Measurements from ENCODE around the gene RABIF.
"Not testable (repeated sequence)": the region's sequence is repeated elsewhere in the genome, so short reads cannot be mapped to it uniquely, and the experiment has no call there.

Gene RABIF

DNA sequence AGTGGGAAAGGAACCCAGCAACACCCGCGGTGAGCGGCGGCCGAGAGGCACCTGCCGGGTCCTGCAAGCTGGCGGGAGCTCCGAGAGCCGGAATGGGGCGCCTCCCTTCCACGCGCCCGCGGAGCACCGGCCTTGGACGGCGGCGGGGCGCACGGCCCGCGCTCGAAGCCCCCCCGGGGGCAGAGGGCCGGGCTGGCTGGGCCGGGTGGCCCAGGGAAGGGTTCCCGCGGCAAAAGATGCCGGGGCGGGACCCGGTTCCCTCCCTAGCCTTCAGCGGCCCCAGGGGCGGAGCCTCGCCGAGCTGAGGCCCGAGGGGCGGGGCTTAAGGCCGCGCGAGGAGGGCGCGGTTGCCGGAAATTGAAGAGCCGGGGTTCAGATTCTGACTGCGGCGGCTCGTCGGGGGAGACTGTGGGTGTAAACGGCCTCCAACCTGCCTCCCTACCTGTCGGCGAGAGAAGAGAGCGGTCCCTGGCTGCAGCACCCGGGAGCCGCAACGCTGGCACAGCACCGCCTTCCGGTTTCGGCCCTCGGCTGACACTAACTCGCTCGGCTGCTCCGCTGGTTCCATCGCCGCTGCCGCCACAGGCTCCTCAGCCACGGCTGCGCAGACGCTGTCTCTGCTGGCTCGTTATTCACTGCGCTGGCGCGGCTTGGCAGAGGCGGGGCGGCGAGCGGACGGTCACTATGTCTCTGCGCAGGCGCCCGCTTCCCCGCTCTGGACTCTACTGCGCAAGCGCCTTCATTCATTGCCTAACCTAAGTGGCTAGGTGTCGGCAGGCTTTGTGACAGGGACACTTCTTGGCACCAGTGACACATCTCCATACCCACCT, at the start of gene RABIF:
RABIF (minus strand) TSS at position 619 of the 830 bp plus-strand sequence; CDS start at position 568, 51 bp downstream.
- in situ Hi-C loops (cut with HindIII; ENCODE audit: low sequenced_read_pairs), result no loop called here

DNA sequence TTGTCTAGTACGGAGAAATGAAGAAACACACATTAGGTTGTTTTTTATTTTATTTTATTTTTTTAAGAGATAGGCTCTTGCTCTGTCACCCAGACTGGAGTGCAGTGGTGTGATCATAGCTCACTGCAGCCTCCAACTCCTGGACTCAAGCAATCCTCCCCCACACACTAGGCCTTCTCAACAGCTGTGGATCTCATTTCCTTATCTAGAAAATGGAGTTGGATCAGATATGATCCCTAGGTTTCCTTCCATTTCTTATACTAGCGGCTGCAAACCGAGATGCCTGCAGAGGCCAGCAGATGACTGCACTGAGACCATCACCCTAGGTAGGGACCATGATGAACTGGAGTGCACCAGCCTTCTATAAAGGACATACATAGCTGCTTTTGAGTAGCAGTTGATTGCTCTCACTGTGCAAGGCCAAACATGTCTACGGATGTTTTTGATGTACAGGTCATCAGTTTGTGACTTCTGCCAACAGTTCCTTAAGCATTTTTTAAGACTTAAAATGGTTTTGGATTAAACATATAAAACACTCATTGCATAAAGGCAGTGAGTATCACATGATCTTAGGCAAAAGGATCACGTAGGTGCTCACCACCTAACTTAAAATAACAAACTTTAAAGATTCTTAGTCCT, 49.5 kb upstream of the RABIF start:
- in situ Hi-C loops (cut with HindIII; ENCODE audit: low sequenced_read_pairs), result no loop called here

DNA sequence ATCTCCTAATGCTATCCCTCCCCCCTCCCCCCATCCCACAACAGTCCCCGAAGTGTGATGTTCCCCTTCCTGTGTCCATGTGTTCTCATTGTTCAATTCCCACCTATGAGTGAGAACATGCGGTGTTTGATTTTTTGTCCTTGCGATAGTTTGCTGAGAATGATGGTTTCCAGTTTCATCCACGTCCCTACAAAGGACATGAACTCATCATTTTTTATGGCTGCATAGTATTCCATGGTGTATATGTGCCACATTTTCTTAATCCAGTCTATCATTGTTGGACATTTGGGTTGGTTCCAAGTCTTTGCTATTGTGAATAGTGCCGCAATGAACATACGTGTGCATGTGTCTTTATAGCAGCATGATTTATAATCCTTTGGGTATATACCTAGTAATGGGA, 47.5 kb upstream of the RABIF start:
- in situ Hi-C loops (cut with HindIII; ENCODE audit: low sequenced_read_pairs), result not testable (repeated sequence)

DNA sequence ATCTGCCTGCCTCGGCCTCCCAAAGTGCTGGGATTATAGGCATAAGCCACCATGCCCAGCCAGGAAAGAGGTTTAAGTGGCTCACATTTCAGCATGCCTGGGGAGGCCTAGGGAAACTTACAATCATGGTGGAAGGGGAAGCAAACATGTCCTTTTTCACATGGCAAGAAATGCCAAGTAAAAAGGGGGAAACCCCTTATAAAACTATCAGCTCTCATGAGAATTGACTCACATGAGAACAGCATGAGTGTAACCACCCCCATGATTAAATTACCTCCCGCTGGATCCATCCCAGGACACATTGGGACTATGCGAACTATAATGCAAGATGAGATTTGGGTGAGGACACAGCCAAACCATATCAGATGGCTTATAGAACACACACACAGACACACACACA, 46.9 kb upstream of the RABIF start:
- in situ Hi-C loops (cut with HindIII; ENCODE audit: low sequenced_read_pairs), result no loop called here

DNA sequence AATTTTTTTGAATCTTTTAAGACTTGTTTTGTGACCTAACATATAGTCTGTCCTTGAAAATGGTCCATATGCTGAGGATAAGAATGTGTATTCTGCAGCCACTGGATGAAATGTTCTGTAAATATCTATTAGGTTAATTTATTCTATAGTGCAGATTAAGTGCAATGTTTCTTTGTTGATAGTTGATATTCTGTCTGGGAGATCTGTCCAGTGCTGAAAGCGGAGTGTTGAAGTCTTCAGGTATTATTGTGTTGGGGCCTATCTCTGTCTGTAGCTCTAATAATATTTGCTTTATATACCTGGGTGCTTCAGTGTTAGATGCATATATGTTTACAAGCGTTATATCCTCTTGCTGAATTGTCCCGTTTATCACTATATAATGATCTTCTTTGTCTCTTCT, 45.8 kb upstream of the RABIF start:
- in situ Hi-C loops (cut with HindIII; ENCODE audit: low sequenced_read_pairs), result no loop called here

DNA sequence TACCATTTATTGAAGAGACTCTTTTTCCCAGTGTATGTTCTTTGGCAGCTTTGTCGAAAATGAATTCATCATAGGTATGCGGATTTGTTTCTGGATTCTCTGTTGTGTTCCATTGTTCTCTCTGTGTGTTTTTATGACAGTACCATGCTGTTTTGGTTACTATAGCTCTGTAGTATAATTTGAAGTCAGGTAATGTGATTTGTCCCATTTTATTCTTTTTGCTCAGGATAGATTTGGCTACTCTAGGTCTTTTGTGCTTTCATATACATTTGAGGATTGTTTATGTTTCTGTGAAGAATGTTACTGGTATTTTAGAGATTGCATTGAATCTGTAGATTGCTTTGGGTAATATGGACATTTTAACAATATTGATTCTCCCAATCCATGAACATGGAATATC, 43.5 kb upstream of the RABIF start:
- in situ Hi-C loops (cut with HindIII; ENCODE audit: low sequenced_read_pairs), result no loop called here

- in situ Hi-C loops (cut with HindIII; ENCODE audit: low sequenced_read_pairs), result no loop called here
These were observed 37.9 kb upstream of the RABIF start, which contains the start of gene KLHL12 for GRCh38 chr1:202926581-202927491. KLHL12 (minus strand) TSS chr1:202927234; CDS start chr1:202925162, 2,072 bp downstream.

DNA sequence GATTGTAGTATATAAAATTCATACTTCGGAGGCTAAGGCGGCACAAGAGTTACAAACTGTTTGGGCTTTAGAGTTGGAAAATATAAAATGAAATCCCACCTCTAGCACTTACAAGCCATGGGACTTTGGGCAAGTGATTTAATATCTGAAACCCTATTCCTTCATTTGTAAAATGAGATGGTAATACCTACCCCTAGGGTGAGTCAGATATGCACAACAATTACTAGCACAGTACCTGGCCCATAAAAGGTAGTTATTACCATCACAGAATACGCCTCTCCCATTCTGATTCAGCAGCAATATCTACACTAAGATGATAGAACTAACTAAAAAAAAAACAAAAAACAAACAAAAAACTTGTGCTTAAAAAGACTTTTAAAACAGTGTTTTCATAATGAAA, 34.6 kb upstream of the RABIF start:
- in situ Hi-C loops (cut with HindIII; ENCODE audit: low sequenced_read_pairs), result no loop called here

DNA sequence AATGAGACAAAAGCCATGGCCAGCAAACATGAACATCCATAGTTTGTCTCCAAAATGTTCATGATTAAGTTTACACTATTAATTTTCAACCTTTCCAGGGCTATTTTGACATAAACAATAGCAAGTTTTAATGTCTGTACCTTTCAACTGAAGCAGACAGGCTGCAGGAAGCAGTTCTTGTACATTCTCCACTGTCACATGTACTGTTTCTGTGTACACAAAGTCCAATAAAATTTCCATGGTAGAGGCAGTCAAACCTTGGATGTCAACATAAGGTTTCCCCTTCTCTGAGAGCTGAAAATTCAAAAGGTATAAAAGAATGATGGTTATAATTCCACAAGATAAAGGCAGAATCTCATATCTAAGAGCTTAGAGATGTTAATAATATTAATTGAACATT, 30.7 kb upstream of the RABIF start:
- in situ Hi-C loops (cut with HindIII; ENCODE audit: low sequenced_read_pairs), result loop anchor here (5.0 kb wide), 1 partner anchor 67 kb away; no protein-coding TSS in a partner anchor

DNA sequence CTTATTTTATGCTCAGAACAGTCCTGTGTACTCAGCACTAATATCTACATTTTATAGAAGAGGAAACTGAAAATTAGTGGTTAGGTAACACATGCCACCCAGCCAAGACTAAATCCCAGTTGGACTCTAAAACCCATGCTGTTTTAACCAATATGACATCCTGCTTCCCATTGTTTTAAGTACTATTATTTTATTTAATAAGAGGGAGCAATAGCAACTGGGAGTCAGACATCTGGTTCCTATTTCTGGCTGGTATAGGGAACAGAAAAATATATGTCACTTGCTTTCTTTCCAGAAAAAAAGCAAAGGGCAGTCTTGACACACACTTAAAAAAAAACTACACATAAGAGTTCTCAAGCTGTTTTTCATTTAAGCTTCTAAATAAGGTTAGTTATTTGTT, 26.2 kb upstream of the RABIF start:
- in situ Hi-C loops (cut with HindIII; ENCODE audit: low sequenced_read_pairs), result loop anchor here (5.0 kb wide), 1 partner anchor 63 kb away; no protein-coding TSS in a partner anchor

DNA sequence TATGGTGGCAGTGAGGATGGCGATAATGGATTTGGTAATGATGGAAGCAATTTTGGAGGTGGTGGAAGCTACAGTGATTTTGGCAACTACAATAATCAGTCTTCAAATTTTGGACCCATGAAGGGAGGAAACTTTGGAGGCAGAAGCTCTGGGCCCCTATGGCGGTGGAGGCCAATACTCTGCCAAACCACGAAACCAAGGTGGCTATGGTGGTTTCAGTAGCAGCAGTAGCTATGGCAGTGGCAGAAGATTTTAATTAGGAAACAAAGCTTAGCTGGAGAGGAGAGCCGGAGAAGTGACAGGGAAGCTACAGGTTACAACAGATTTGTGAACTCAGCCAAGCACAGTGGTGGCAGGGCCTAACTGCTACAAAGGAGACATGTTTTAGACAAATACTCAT, 23.5 kb upstream of the RABIF start:
- in situ Hi-C loops (cut with HindIII; ENCODE audit: low sequenced_read_pairs), result not testable (repeated sequence)

DNA sequence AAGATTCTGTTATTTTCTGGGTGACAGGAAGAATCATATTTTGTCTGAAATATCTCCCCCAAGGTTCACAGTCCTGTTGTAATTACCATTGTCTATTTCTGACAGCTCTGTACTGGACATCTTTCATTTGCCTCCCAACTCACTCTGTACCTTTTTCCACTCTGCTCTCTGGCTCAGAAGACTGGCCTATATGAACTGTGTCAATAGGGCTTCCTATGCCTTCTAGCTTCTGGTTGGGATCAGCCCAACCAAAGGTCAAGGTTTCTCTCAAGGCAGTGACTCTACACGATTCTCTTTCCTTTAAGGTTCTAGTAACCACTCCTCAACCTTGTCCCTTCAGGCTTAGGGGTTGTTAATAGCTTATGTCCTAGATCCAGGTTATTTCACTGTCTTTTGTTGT, 20.5 kb upstream of the RABIF start:
- in situ Hi-C loops (cut with HindIII; ENCODE audit: low sequenced_read_pairs), result loop anchor here (10.0 kb wide), 1 partner anchor 45 kb away; the partner anchor contains the start of gene ADIPOR1

- in situ Hi-C loops (cut with HindIII; ENCODE audit: low sequenced_read_pairs), result loop anchor here (10.0 kb wide), 1 partner anchor 46 kb away; the partner anchor contains the start of gene ADIPOR1
These were observed 20.0 kb upstream of the RABIF start for GRCh38 chr1:202908998-202909397.

DNA sequence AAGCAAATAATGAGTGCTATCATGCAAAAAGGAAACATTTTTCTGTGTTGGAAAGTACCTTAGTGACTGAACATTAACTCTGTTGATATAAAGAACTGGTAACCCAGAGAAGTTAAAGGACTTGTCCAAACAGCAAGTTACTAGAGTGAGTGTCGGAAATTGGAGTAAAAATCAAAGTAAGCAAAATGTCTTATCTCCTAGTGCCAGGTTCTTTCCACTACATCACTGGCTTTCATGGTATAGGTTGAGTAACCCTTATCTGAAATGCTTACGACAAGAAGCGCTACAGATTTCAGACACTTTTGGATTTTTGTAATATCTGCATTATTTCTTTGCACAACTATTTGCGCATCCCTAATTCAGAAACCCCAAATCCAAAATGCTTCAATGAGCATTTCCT, 16.4 kb upstream of the RABIF start:
- in situ Hi-C loops (cut with HindIII; ENCODE audit: low sequenced_read_pairs), result loop anchor here (10.0 kb wide), 1 partner anchor 49 kb away; the partner anchor contains the start of gene ADIPOR1

GRCh38 chr1:202903808-202904207, 14.9 kb upstream of the RABIF start:
- in situ Hi-C loops (cut with HindIII; ENCODE audit: low sequenced_read_pairs), result loop anchor here (10.0 kb wide), 1 partner anchor 51 kb away; the partner anchor contains the start of gene ADIPOR1

DNA sequence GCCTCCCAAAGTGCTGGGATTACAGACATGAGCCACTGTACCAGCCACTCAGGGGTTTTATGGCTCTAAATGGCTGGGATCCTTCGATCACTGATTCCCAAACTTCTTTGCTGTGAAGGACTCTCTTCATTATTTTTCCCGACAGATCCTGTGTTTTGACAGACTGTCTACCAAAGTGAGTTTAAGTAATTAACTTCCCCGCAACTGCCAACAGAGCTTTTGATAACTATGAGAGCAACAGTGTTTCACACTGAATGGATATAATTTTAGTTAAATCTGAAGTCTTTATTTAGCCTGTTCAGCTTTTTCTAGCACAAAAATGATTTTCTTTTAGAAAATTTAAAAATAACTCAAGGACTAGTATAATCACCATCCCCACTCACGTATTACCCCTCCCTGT, 12.6 kb upstream of the RABIF start:
- in situ Hi-C loops (cut with HindIII; ENCODE audit: low sequenced_read_pairs), result loop anchor here (10.0 kb wide), 1 partner anchor 53 kb away; the partner anchor contains the start of gene ADIPOR1

GRCh38 chr1:202892501-202892900, 3.6 kb upstream of the RABIF start:
- in situ Hi-C loops (cut with HindIII; ENCODE audit: low sequenced_read_pairs), result no loop called here

DNA sequence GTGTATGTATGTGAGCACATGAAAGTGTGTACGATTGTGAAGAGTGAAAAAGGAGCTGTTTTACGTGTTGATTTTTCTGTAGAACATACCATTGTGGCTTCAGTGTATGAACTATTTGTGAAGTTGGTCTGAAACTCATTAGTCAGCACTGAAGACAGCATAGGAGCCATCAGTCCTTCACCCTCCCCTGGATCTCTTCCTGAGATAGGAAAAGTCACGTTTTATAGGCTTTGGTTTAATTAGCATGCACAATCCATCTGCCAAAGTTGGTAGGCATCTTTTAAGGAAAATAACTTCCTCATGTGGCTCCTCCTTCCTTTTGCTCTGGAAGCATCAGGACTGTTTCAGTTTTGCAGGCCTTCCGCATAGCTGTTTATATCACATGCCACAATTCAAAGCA, 1.4 kb upstream of the RABIF start:
- in situ Hi-C loops (cut with HindIII; ENCODE audit: low sequenced_read_pairs), result no loop called here

DNA sequence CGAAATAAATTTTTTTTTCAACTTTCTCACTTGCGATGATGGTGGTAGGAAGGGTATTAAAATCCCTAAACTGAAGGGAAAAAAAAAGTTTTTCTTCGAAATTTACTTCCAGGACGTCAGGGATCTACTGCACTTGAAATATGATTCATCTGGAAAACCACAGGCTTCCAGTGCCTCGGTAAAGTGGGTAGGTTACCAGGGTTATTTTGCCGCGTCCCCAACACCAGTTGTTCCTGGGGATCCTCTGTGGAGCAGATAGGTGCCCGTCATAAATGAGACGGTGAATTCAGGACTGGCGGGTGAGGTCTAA, 773 bp downstream of the RABIF start:
- in situ Hi-C loops (cut with HindIII; ENCODE audit: low sequenced_read_pairs), result no loop called here

GRCh38 chr1:202880961-202881460, 7.9 kb downstream of the RABIF start:
- in situ Hi-C loops (cut with HindIII; ENCODE audit: low sequenced_read_pairs), result no loop called here

DNA sequence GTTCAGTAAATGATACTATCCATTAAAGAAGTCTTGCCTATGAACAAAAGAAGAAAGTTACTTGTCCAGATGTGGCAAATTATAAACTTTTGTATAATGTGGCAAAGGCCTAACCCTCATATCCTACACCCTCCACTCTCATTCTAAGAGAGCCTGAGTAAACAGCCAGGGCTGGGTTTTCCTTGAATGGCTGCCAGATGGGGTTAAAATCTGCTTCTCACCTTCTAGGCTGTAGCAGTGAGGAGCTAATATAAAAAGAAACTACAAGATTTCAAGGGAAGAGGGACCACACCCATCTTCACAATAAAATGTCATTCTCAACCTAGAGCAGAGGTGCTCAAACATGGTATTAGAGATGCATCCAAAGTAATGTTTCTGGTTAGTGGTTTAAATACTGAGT, 8.9 kb downstream of the RABIF start:
- in situ Hi-C loops (cut with HindIII; ENCODE audit: low sequenced_read_pairs), result no loop called here

Measured in endothelial cell of hepatic sinusoid (primary cell).